SK-N-MC (cell line): ENCODE data around the gene GGCX.

ENCODE experiments used
- EZH2 ChIP-seq: fragments of 200-600 bp; sonication (generic); IDR thresholded peaks from one replicate; pipeline ENCODE4 v1.6.1; 2017; ENCODE audit warnings: antibody characterized with exemption
- POLR2AphosphoS5 ChIP-seq: IDR thresholded peaks from 2 replicates; pipeline ENCODE4 v1.6.1; 2012; ENCODE audit warnings: mild to moderate bottlenecking, low read depth, low read length, borderline replicate concordance

DNA sequence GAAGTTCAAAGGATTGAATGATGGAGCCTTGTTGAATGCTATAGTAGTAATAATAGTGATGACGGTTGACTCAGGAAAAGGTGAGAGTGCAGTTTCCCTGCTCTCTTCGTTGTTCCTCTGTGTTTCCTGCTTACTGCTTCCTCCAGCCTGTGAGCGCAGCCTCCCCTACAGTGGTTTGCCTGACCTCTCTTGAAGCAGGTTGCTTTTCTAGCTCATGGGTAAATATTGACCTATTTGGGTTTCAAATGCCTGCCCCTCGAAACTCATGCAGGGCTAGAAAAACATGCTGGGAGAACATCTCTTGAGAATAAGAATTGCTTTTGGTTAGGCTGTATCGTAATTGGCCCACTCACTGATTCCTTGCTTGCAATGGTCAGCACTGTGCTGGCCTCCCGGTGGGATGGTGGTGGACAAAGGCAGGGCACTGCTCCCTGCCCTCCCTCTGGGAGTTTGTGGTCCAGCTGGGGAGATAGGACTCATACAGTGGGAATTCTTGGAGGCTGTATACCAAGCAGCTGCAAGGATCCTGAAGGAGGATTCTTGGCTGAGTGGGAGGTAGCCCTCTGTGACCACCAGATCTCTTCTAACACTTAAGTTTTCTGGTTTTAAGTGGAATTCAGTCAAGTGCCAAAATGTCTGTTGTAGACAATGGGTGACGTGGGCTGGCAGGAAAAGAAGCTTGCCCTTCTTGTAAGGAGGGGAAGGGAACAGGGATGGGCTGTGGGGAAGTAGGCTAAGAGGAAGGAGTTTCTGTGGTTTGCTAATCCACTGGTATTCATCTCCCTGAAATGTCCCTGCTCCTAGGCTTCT lies 28.9 kb upstream of the GGCX start:
- TF ChIP-seq EZH2 = no peak
- TF ChIP-seq POLR2AphosphoS5 = no peak
